ENCODE measurements around the gene PCGF3. TPM values are rescaled to one million over a fixed set of nuclear protein-coding genes. Genes with fewer than 3 reads are reported as not detected.

PCGF3 gene
- total and polyA plus RNA-seq, 3 experiments from 2014 or later: 4.8 to 26.1 (median 24.7) TPM

DNA sequence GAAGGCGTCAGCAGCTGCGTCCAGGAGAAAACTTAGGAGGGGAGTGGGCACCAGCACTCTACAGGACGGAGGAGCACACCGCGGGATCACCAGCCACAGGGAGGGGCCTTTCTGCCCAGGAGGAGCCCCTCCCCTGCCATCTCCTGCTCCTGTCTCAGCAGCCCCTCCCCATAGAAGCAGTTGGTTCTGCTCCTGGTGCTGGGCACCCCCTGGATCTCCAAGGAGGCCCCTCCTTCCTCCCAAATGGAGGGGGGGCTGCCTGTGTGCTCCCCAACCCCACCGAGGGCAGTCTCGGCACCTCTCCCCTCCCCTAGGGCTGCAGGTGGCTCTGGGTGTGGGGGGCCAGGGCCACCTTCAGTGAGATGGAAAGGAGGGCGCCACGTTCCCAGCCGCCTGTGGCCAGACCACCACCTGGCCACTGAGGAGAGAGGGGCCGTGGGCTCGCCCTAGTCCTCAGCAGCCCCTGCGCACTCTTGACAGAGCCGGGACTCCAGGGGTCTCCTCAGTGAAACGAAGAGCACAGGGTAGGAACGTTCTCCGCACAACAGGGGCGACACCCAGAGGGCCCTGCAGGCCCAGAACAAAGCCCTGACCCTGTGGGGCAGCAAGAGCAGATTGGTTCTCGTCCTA lies 82.5 kb downstream of the PCGF3 start:
- peaks cover 28 to 38% of the 10 kb centered on the region in 2 donors for H3K27me3 Mint-ChIP-seq
- H3K36me3 Mint-ChIP-seq: no peaks in the 10 kb centered on the region
- Histone ChIP-seq H3K4me1 (ENCODE audit: insufficient read depth, low read length) (peaks cover 3% of the 10 kb centered on the region), H3K36me3 (ENCODE audit: insufficient read depth, low read length) (no peaks in the 10 kb centered on the region), H3K4me3 (ENCODE audit: low read length) (no peak overlapping the region), H3K27me3 (ENCODE audit: insufficient read depth, low read length, poor library complexity, severe bottlenecking) (peaks cover 23% of the 10 kb centered on the region), H3K27ac (ENCODE audit: low read depth, low read length) (no peak overlapping the region), H3K9me3 (ENCODE audit: low read length) (no peaks in the 10 kb centered on the region)
- DNase-seq: no peak
- H3K27ac Mint-ChIP-seq: no peak overlapping the region
- CTCF ChIA-PET: no interaction called here
- peaks cover 12 to 31% (median 13%) of the 10 kb centered on the region in 3 donors for H3K4me1 Mint-ChIP-seq
- POLR2A ChIA-PET: no interaction called here
- no peak overlapping the region for H3K4me3 Mint-ChIP-seq
- H3K9me3 Mint-ChIP-seq: no peaks in the 10 kb centered on the region

GRCh38 chr4:788636-789297 lies 83.1 kb downstream of the PCGF3 start:
- peaks cover 12 to 36% (median 13%) of the 10 kb centered on the region in 3 donors for H3K4me1 Mint-ChIP-seq
- H3K27ac Mint-ChIP-seq: no peak overlapping the region
- H3K36me3 Mint-ChIP-seq: no peaks in the 10 kb centered on the region
- H3K4me1 ChIP-seq (ENCODE audit: insufficient read depth, low read length): peaks cover 7% of the 10 kb centered on the region
- H3K27me3 ChIP-seq (ENCODE audit: insufficient read depth, low read length, poor library complexity, severe bottlenecking): peaks cover 28% of the 10 kb centered on the region
- H3K4me3 ChIP-seq (ENCODE audit: low read length): no peak overlapping the region
- H3K4me3 Mint-ChIP-seq: peak overlapping the region in 1 of 7 donors; percentile 16
- DNase-seq: no peak
- no peaks in the 10 kb centered on the region for H3K36me3 ChIP-seq (ENCODE audit: insufficient read depth, low read length)
- no peak overlapping the region for H3K27ac ChIP-seq (ENCODE audit: low read depth, low read length)
- no peaks in the 10 kb centered on the region for H3K9me3 Mint-ChIP-seq
- CTCF ChIA-PET: no interaction called here
- no peaks in the 10 kb centered on the region for H3K9me3 ChIP-seq (ENCODE audit: low read length)
- H3K27me3 Mint-ChIP-seq: peaks cover 28 to 43% of the 10 kb centered on the region in 2 donors
- POLR2A ChIA-PET: no interaction called here

DNA sequence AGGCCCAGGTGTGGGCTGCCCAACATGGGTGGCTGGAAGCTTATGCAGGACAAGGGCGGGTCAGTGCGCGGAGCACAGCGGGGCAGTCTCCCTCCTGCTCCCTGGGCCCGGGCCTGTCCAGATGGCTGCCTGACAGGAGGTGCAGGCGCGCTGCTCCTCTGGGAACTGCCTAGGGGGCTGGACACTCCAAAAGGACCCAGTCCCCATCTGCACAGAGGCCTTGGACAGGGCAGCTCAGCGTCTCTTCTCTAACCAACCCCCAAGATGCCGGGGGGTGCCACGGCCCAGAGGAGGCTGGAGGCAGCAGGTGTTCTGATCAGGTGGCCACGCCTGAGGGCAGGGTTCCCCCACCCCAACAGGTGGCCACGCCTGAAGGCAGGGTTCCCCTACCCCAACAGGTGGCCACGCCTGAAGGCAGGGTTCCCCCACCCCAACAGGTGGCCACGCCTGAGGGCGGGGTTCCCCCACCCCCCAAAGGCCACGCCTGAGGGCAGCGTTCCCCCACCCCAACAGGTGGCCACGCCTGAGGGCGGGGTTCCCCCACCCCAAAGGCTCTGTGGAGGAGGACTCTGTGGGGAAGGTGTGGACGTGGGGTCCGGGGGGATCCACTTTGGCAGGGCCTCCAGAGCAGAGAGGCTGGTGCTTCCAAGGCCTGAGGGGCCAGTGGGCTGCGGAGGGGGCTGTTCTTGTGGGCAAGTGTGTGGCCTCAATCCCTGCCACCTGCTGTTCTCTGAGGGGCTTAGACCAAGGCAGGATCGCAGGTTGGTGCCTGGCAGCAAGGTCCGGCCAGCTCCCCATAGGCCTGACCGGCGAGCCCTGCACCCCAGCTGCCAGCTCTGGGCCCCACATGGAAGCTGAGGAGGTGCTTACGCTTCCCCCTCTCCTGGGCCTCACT lies 84.2 kb downstream of the PCGF3 start:
- Mint-ChIP-seq H3K4me1 (peaks cover 12 to 42% (median 20%) of the 10 kb centered on the region in 3 donors), H3K27me3 (peaks cover 31 to 46% of the 10 kb centered on the region in 2 donors), H3K27ac (no peak overlapping the region), H3K36me3 (no peaks in the 10 kb centered on the region), H3K9me3 (no peaks in the 10 kb centered on the region), H3K4me3 (no peak overlapping the region)
- H3K4me3 ChIP-seq (ENCODE audit: low read length): no peak overlapping the region
- no peak overlapping the region for H3K27ac ChIP-seq (ENCODE audit: low read depth, low read length)
- ChIA-PET POLR2A (no interaction called here), CTCF (no interaction called here)
- H3K36me3 ChIP-seq (ENCODE audit: insufficient read depth, low read length): no peaks in the 10 kb centered on the region
- peaks cover 31% of the 10 kb centered on the region for H3K27me3 ChIP-seq (ENCODE audit: insufficient read depth, low read length, poor library complexity, severe bottlenecking)
- H3K4me1 ChIP-seq (ENCODE audit: insufficient read depth, low read length): peaks cover 17% of the 10 kb centered on the region
- DNase-seq: no peak
- H3K9me3 ChIP-seq (ENCODE audit: low read length): no peaks in the 10 kb centered on the region

GRCh38 chr4:790466-790820 lies 84.8 kb downstream of the PCGF3 start:
- CTCF ChIA-PET: no interaction called here
- Histone ChIP-seq H3K4me1 (ENCODE audit: insufficient read depth, low read length) (peaks cover 20% of the 10 kb centered on the region), H3K27ac (ENCODE audit: low read depth, low read length) (no peak overlapping the region), H3K4me3 (ENCODE audit: low read length) (no peak overlapping the region), H3K27me3 (ENCODE audit: insufficient read depth, low read length, poor library complexity, severe bottlenecking) (peaks cover 26% of the 10 kb centered on the region), H3K36me3 (ENCODE audit: insufficient read depth, low read length) (no peaks in the 10 kb centered on the region), H3K9me3 (ENCODE audit: low read length) (no peaks in the 10 kb centered on the region)
- peak overlapping the region in 3 of 7 donors; percentile 19 to 89 (median 22) for H3K4me3 Mint-ChIP-seq
- peaks cover 28 to 42% of the 10 kb centered on the region in 2 donors for H3K27me3 Mint-ChIP-seq
- H3K4me1 Mint-ChIP-seq: peaks cover 12 to 39% (median 19%) of the 10 kb centered on the region in 3 donors
- DNase-seq: no peak
- no peaks in the 10 kb centered on the region for H3K9me3 Mint-ChIP-seq
- H3K36me3 Mint-ChIP-seq: no peaks in the 10 kb centered on the region
- POLR2A ChIA-PET: no interaction called here
- H3K27ac Mint-ChIP-seq: peak overlapping the region in 1 of 8 donors; percentile 27

DNA sequence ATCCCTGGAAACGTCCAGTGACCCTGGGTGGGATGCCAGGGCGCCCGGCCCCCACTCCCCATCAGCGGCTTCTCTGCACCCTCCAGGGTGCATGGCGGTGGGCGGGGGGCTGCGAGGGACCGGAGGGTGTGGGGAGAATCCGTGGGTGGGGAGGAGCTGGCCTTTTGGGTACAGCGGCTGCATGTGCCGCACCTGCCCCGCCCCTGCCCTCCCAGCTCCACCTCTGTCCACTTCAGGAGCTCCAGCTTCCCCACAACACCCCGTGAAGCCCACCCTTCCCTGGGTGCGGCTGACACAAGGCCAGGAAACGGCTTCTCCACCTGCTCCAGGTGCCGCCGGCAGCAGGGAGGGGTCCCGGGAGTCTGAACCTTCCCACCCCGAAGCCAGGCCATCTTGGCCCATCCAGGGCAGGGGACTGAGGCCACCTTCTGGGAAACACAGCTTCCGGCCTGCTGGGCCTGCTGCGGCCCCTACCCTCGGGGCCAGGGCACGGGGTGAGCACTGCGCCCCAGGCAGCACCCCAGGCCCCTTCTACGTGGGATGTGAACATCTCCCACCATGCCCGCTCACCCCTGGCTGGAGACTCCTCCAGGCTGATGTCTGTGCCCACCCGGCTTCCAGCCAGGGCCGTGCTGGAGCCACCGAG lies 85.7 kb downstream of the PCGF3 start:
- Histone ChIP-seq H3K9me3 (ENCODE audit: low read length) (no peaks in the 10 kb centered on the region), H3K4me1 (ENCODE audit: insufficient read depth, low read length) (peaks cover 20% of the 10 kb centered on the region), H3K27me3 (ENCODE audit: insufficient read depth, low read length, poor library complexity, severe bottlenecking) (peaks cover 23% of the 10 kb centered on the region), H3K4me3 (ENCODE audit: low read length) (no peak overlapping the region), H3K27ac (ENCODE audit: low read depth, low read length) (no peak overlapping the region), H3K36me3 (ENCODE audit: insufficient read depth, low read length) (no peaks in the 10 kb centered on the region)
- Mint-ChIP-seq H3K27ac (no peak overlapping the region), H3K4me1 (peaks cover 12 to 35% (median 18%) of the 10 kb centered on the region in 3 donors), H3K4me3 (no peak overlapping the region), H3K36me3 (no peaks in the 10 kb centered on the region), H3K27me3 (peaks cover 32 to 38% of the 10 kb centered on the region in 2 donors), H3K9me3 (no peaks in the 10 kb centered on the region)
- CTCF ChIA-PET: no interaction called here
- POLR2A ChIA-PET: no interaction called here
- no peak for DNase-seq

GRCh38 chr4:791898-792625 lies 86.4 kb downstream of the PCGF3 start:
- peaks cover 12 to 34% (median 18%) of the 10 kb centered on the region in 3 donors for H3K4me1 Mint-ChIP-seq

GRCh38 chr4:792626-793092 lies 87.0 kb downstream of the PCGF3 start:
- POLR2A ChIA-PET: no interaction called here
- peaks cover 16% of the 10 kb centered on the region for H3K27me3 ChIP-seq (ENCODE audit: insufficient read depth, low read length, poor library complexity, severe bottlenecking)
- H3K4me1 ChIP-seq (ENCODE audit: insufficient read depth, low read length): peaks cover 20% of the 10 kb centered on the region
- peak overlapping the region; percentile 67 to 86 (median 78) for H3K4me3 Mint-ChIP-seq
- no peaks in the 10 kb centered on the region for H3K36me3 Mint-ChIP-seq
- H3K27me3 Mint-ChIP-seq: peaks cover 32 to 40% of the 10 kb centered on the region in 2 donors
- peaks cover 8 to 30% (median 15%) of the 10 kb centered on the region in 3 donors for H3K4me1 Mint-ChIP-seq
- no peak overlapping the region for H3K27ac ChIP-seq (ENCODE audit: low read depth, low read length)
- peak overlapping the region in 7 of 8 donors; percentile 5 to 87 (median 70) for H3K27ac Mint-ChIP-seq
- CTCF ChIA-PET: interaction anchor here (1.4 kb wide), 1 partner anchor 88 kb away, joined by 3 read pairs; no protein-coding TSS in a partner anchor
- H3K9me3 ChIP-seq (ENCODE audit: low read length): no peaks in the 10 kb centered on the region
- no peaks in the 10 kb centered on the region for H3K9me3 Mint-ChIP-seq
- DNase-seq: peak in 2 of 5 donors; percentile 14 to 60
- H3K36me3 ChIP-seq (ENCODE audit: insufficient read depth, low read length): no peaks in the 10 kb centered on the region
- H3K4me3 ChIP-seq (ENCODE audit: low read length): peak overlapping the region; percentile 41

More at GRCh38 chr4:791898-792625, 86.4 kb downstream of the PCGF3 start:
- Histone ChIP-seq H3K27ac (ENCODE audit: low read depth, low read length) (no peak overlapping the region), H3K27me3 (ENCODE audit: insufficient read depth, low read length, poor library complexity, severe bottlenecking) (peaks cover 16% of the 10 kb centered on the region), H3K4me3 (ENCODE audit: low read length) (peak overlapping the region; percentile 41), H3K36me3 (ENCODE audit: insufficient read depth, low read length) (no peaks in the 10 kb centered on the region), H3K9me3 (ENCODE audit: low read length) (no peaks in the 10 kb centered on the region), H3K4me1 (ENCODE audit: insufficient read depth, low read length) (peaks cover 20% of the 10 kb centered on the region)
- DNase-seq: peak in 1 of 5 donors; percentile 21
- Mint-ChIP-seq H3K27ac (peak overlapping the region in 3 of 8 donors; percentile 5 to 87 (median 70)), H3K4me3 (peak overlapping the region; percentile 67 to 86 (median 78)), H3K9me3 (no peaks in the 10 kb centered on the region), H3K27me3 (peaks cover 34 to 44% of the 10 kb centered on the region in 2 donors), H3K36me3 (no peaks in the 10 kb centered on the region)
- CTCF ChIA-PET: interaction anchor here (1.4 kb wide), 1 partner anchor 89 kb away, joined by 3 read pairs; no protein-coding TSS in a partner anchor
- POLR2A ChIA-PET: no interaction called here

Data from CD8-positive, alpha-beta memory T cell (primary cell).